Fibroblast of lung (primary cell): Measurements from ENCODE around the gene MYOD1. TPM values are rescaled to one million over a fixed set of nuclear protein-coding genes. Genes with fewer than 3 reads are reported as not detected.

Experiments
- DNase-seq, 2 donors: peaks; one replicate each; pipeline versions ENCODE4 v3.0.0 to v3.0.0-alpha.2; 2010; ENCODE audit warnings: low read depth in 2 of 2
- H2AFZ ChIP-seq: 2 replicates; pipeline ENCODE4 v1.5.1; 2012; ENCODE audit warnings: low read length, control low read depth, inconsistent platforms
- H3K27ac ChIP-seq: 2 replicates; pipeline ENCODE4 v1.5.1; 2011; ENCODE audit warnings: low read length, control low read depth; ENCODE audit not compliant: insufficient read depth
- H3K27me3 ChIP-seq: 2 replicates; pipeline ENCODE4 v1.5.1; 2011; ENCODE audit warnings: mild to moderate bottlenecking, low read length; ENCODE audit not compliant: control insufficient read depth, insufficient read depth
- H3K36me3 ChIP-seq: 2 replicates; pipeline ENCODE4 v1.5.1; 2011; ENCODE audit warnings: low read length; ENCODE audit not compliant: control insufficient read depth, insufficient read depth
- H3K4me1 ChIP-seq: 2 replicates; pipeline ENCODE4 v1.5.1; 2011; ENCODE audit warnings: low read length; ENCODE audit not compliant: control insufficient read depth, insufficient read depth; ENCODE audit errors: extremely low read depth
- H3K4me2 ChIP-seq: 2 replicates; pipeline ENCODE4 v1.5.1; 2011; ENCODE audit warnings: low read length, control low read depth; ENCODE audit not compliant: insufficient read depth; ENCODE audit errors: extremely low read depth
- H3K4me3 ChIP-seq, 4 experiments: fragments of 200-600 bp in 1 of 4; sonication (generic) in 1 of 4; replicated peaks in 1 of 4; 2 replicates each; pipeline ENCODE4 v1.5.1; 2011 to 2016; ENCODE audit warnings: low read length in 4 of 4, low read depth in 3 of 4, mild to moderate bottlenecking in 3 of 4, control low read depth in 2 of 4, inconsistent platforms in 1 of 4, mixed read lengths in 1 of 4; ENCODE audit not compliant: insufficient read depth in 1 of 4; ENCODE audit errors: control extremely low read depth in 1 of 4
- H3K79me2 ChIP-seq: 2 replicates; pipeline ENCODE4 v1.5.1; 2012; ENCODE audit warnings: mild to moderate bottlenecking, low read length, inconsistent platforms; ENCODE audit not compliant: control insufficient read depth, insufficient read depth
- H3K9ac ChIP-seq: 2 replicates; pipeline ENCODE4 v1.5.1; 2011; ENCODE audit warnings: mild to moderate bottlenecking, low read length, control low read depth; ENCODE audit not compliant: insufficient read depth
- H3K9me3 ChIP-seq: 2 replicates; pipeline ENCODE4 v1.5.1; 2012; ENCODE audit warnings: low read depth, low read length; ENCODE audit not compliant: control insufficient read depth, insufficient read depth
- H4K20me1 ChIP-seq: 2 replicates; pipeline ENCODE4 v1.5.1; 2011; ENCODE audit warnings: low read length; ENCODE audit not compliant: control insufficient read depth, insufficient read depth; ENCODE audit errors: extremely low read depth
- EZH2 ChIP-seq: IDR thresholded peaks from 2 replicates; pipeline ENCODE4 v1.5.1; 2012; ENCODE audit warnings: low read length, control low read depth, mild to moderate bottlenecking; ENCODE audit errors: missing control alignments
- polyA plus RNA-seq, 2 donors: library from polyadenylated mRNA; depleted of rRNA in 1 of 2; stranded (reverse) in 1 of 2; unstranded in 1 of 2; fragments of >200 nt; gene quantifications; 2 replicates each; pipeline ENCODE4 v1.2.1, GENCODE V29; 2011 to 2012; ENCODE audit warnings: missing spikeins in 1 of 2
- total RNA-seq: library from RNA; depleted of rRNA; stranded (reverse); fragments of >200 nt; gene quantifications from 2 replicates; pipeline ENCODE4 v1.2.1, GENCODE V29; 2014
- TF ChIP-seq, protein P1 (sequence below), 2 donors: IDR thresholded peaks in 1 of 2; conservative IDR thresholded peaks in 1 of 2; 1 replicate in 1 of 2; 2 replicates in 1 of 2; pipeline ENCODE4 v1.5.1; 2011 to 2012; ENCODE audit warnings: low read length in 2 of 2, control low read depth in 1 of 2, inconsistent platforms in 1 of 2, low read depth in 1 of 2, mild to moderate bottlenecking in 1 of 2

The MYOD1 gene
- total and polyA plus RNA-seq, 2 donors (not counting 1 experiment from before 2014, with no cell fraction given), result not detected

GRCh38 chr11:17714356-17714854, 5.0 kb upstream of the MYOD1 start:
- no peak for DNase-seq
- Histone ChIP-seq H3K9ac (no peak overlapping the region), H3K9me3 (no peaks in the 10 kb centered on the region), H3K27me3 (peaks cover 21% of the 10 kb centered on the region), H3K4me2 (no peak overlapping the region), H3K79me2 (no peaks in the 10 kb centered on the region), H3K27ac (no peak overlapping the region), H4K20me1 (no peaks in the 10 kb centered on the region), H3K4me3 (no peak overlapping the region), H3K4me1 (no peaks in the 10 kb centered on the region), H3K36me3 (no peaks in the 10 kb centered on the region), H2AFZ (no peak overlapping the region)
- TF ChIP-seq EZH2, result no peak
- TF ChIP-seq, protein P1, sequence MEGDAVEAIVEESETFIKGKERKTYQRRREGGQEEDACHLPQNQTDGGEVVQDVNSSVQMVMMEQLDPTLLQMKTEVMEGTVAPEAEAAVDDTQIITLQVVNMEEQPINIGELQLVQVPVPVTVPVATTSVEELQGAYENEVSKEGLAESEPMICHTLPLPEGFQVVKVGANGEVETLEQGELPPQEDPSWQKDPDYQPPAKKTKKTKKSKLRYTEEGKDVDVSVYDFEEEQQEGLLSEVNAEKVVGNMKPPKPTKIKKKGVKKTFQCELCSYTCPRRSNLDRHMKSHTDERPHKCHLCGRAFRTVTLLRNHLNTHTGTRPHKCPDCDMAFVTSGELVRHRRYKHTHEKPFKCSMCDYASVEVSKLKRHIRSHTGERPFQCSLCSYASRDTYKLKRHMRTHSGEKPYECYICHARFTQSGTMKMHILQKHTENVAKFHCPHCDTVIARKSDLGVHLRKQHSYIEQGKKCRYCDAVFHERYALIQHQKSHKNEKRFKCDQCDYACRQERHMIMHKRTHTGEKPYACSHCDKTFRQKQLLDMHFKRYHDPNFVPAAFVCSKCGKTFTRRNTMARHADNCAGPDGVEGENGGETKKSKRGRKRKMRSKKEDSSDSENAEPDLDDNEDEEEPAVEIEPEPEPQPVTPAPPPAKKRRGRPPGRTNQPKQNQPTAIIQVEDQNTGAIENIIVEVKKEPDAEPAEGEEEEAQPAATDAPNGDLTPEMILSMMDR (conservative IDR thresholded peaks at IDR 0.05 in 1 of 2, IDR thresholded peaks at IDR 0.05 in 1 of 2; ENCODE audit: low read depth in 1 of 2, low read length in 2 of 2), result no peak

GRCh38 chr11:17714870-17715269, 4.5 kb upstream of the MYOD1 start:
- no peak overlapping the region for H3K4me3 ChIP-seq
- no peaks in the 10 kb centered on the region for H3K36me3 ChIP-seq
- DNase-seq, result no peak
- no peaks in the 10 kb centered on the region for H3K4me1 ChIP-seq
- no peaks in the 10 kb centered on the region for H3K9me3 ChIP-seq
- no peak overlapping the region for H2AFZ ChIP-seq
- no peaks in the 10 kb centered on the region for H4K20me1 ChIP-seq
- no peaks in the 10 kb centered on the region for H3K79me2 ChIP-seq
- no peak overlapping the region for H3K4me2 ChIP-seq
- H3K27ac ChIP-seq, result no peak overlapping the region
- TF ChIP-seq, protein P1 (conservative IDR thresholded peaks at IDR 0.05 in 1 of 2, IDR thresholded peaks at IDR 0.05 in 1 of 2; ENCODE audit: low read depth in 1 of 2, low read length in 2 of 2), result no peak
- H3K27me3 ChIP-seq, result peaks cover 25% of the 10 kb centered on the region
- H3K9ac ChIP-seq, result no peak overlapping the region

DNA sequence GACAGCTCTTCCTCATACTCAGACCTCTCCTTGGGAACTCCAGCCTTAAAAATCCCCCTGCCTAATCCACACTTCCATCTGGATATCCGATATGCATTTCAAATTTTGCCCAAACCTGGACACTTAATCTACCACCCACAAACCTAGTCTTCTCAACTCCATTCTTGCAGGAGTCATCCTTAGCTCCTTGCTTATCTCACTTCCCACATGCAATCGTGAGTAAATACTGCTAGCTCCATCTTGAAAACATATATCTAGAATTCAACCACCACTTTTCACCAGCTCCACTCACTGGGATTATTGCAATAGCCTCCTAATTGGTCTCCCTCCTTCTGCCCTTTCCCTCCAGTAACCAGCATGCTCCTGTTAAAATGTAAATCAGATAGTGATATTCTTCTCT, 2.6 kb upstream of the MYOD1 start:
- no peaks in the 10 kb centered on the region for H3K4me1 ChIP-seq
- H3K27me3 ChIP-seq, result peaks cover 44% of the 10 kb centered on the region
- no peaks in the 10 kb centered on the region for H3K79me2 ChIP-seq
- no peak overlapping the region for H3K4me2 ChIP-seq
- H2AFZ ChIP-seq, result no peak overlapping the region
- no peaks in the 10 kb centered on the region for H3K36me3 ChIP-seq
- H3K9ac ChIP-seq, result no peak overlapping the region
- TF ChIP-seq, protein P1 (conservative IDR thresholded peaks at IDR 0.05 in 1 of 2, IDR thresholded peaks at IDR 0.05 in 1 of 2; ENCODE audit: low read depth in 1 of 2, low read length in 2 of 2), result no peak
- no peak for TF ChIP-seq EZH2
- H3K9me3 ChIP-seq, result no peaks in the 10 kb centered on the region
- no peaks in the 10 kb centered on the region for H4K20me1 ChIP-seq
- no peak overlapping the region for H3K4me3 ChIP-seq
- DNase-seq, result no peak
- no peak overlapping the region for H3K27ac ChIP-seq
